Liver (tissue), 3 donors: Measurements from ENCODE around the gene CDKN1B.

Experiments
- ATF3 ChIP-seq: IDR thresholded peaks from 2 replicates; pipeline ENCODE4 v1.6.1; 2016; ENCODE audit warnings: antibody characterized with exemption
- EGR1 ChIP-seq, 2 donors: IDR thresholded peaks; 2 replicates each; pipeline ENCODE4 v1.6.1; 2016 to 2018; ENCODE audit warnings: antibody characterized with exemption in 2 of 2, low read depth in 2 of 2
- GABPA ChIP-seq, 2 donors: IDR thresholded peaks in 1 of 2; conservative IDR thresholded peaks in 1 of 2; 2 replicates each; pipeline ENCODE4 v1.6.1; 2016; ENCODE audit warnings: antibody characterized with exemption in 2 of 2, mild to moderate bottlenecking in 1 of 2, moderate library complexity in 1 of 2
- MAX ChIP-seq: IDR thresholded peaks from 2 replicates; pipeline ENCODE4 v1.6.1; 2016; ENCODE audit warnings: antibody characterized with exemption
- RAD21 ChIP-seq, 2 donors: IDR thresholded peaks; 2 replicates each; pipeline ENCODE4 v1.6.1; 2016; ENCODE audit warnings: antibody characterized with exemption in 2 of 2, mild to moderate bottlenecking in 2 of 2
- SP1 ChIP-seq: IDR thresholded peaks from 2 replicates; pipeline ENCODE4 v1.6.1; 2018; ENCODE audit warnings: antibody characterized with exemption, mild to moderate bottlenecking
- TAF1 ChIP-seq: conservative IDR thresholded peaks from 2 replicates; pipeline ENCODE4 v1.6.1; 2016; ENCODE audit warnings: antibody characterized with exemption, mild to moderate bottlenecking
- YY1 ChIP-seq: IDR thresholded peaks from 2 replicates; pipeline ENCODE4 v1.6.1; 2016; ENCODE audit warnings: antibody characterized with exemption, mild to moderate bottlenecking
- TF ChIP-seq, protein P1 (sequence below): IDR thresholded peaks from 2 replicates; pipeline ENCODE4 v1.6.1; 2016; ENCODE audit warnings: antibody characterized with exemption, mild to moderate bottlenecking
- TF ChIP-seq, protein P2 (sequence below): fragments of 150-350 bp; IDR thresholded peaks from 2 replicates; pipeline ENCODE4 v1.5.1; 2017; ENCODE audit warnings: improper control_type of control experiment, low read depth, low read length; ENCODE audit not compliant: missing input control
- donor health status: healthy.
- donor health status: healthy.

DNA sequence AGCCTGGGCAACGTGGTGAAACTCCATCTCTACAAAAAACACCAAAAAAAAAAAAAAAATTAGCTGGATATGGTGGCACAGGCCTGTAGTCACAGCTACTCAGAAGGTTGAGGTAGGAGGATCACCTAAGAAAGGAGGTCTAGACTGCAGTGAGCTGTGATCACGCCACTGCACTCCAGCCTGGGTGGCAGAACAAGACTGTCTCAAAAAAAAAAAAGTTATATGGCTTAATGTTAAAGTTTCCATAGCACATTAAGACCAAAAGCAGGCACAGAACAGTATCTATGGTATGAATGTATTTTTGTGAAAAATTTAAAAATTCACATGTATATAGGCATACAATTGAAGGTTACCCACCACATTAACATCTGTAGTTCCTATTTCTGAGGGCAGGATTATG lies 15.9 kb downstream of the CDKN1B start:
- TF ChIP-seq ATF3 (no peak), MAX (no peak), RAD21 (IDR thresholded peaks at IDR 0.05) (no peak), TAF1 (no peak), EGR1 (IDR thresholded peaks at IDR 0.05; ENCODE audit: low read depth in 2 of 2) (no peak), SP1 (no peak), GABPA (IDR thresholded peaks at IDR 0.05 in 1 of 2, conservative IDR thresholded peaks at IDR 0.05 in 1 of 2) (no peak), YY1 (no peak)
- TF ChIP-seq, protein P1, sequence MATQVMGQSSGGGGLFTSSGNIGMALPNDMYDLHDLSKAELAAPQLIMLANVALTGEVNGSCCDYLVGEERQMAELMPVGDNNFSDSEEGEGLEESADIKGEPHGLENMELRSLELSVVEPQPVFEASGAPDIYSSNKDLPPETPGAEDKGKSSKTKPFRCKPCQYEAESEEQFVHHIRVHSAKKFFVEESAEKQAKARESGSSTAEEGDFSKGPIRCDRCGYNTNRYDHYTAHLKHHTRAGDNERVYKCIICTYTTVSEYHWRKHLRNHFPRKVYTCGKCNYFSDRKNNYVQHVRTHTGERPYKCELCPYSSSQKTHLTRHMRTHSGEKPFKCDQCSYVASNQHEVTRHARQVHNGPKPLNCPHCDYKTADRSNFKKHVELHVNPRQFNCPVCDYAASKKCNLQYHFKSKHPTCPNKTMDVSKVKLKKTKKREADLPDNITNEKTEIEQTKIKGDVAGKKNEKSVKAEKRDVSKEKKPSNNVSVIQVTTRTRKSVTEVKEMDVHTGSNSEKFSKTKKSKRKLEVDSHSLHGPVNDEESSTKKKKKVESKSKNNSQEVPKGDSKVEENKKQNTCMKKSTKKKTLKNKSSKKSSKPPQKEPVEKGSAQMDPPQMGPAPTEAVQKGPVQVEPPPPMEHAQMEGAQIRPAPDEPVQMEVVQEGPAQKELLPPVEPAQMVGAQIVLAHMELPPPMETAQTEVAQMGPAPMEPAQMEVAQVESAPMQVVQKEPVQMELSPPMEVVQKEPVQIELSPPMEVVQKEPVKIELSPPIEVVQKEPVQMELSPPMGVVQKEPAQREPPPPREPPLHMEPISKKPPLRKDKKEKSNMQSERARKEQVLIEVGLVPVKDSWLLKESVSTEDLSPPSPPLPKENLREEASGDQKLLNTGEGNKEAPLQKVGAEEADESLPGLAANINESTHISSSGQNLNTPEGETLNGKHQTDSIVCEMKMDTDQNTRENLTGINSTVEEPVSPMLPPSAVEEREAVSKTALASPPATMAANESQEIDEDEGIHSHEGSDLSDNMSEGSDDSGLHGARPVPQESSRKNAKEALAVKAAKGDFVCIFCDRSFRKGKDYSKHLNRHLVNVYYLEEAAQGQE: no peak
- TF ChIP-seq, protein P2, sequence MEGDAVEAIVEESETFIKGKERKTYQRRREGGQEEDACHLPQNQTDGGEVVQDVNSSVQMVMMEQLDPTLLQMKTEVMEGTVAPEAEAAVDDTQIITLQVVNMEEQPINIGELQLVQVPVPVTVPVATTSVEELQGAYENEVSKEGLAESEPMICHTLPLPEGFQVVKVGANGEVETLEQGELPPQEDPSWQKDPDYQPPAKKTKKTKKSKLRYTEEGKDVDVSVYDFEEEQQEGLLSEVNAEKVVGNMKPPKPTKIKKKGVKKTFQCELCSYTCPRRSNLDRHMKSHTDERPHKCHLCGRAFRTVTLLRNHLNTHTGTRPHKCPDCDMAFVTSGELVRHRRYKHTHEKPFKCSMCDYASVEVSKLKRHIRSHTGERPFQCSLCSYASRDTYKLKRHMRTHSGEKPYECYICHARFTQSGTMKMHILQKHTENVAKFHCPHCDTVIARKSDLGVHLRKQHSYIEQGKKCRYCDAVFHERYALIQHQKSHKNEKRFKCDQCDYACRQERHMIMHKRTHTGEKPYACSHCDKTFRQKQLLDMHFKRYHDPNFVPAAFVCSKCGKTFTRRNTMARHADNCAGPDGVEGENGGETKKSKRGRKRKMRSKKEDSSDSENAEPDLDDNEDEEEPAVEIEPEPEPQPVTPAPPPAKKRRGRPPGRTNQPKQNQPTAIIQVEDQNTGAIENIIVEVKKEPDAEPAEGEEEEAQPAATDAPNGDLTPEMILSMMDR: no peak
